H7 (cell line): Measurements from ENCODE around the gene S100P. TPM values are rescaled to one million over a fixed set of nuclear protein-coding genes. Genes with fewer than 3 reads are reported as not detected.

Experiments used
- DNase-seq: peaks from one replicate; pipeline ENCODE4 v3.0.0; 2012
- H3K27me3 ChIP-seq: 2 replicates; pipeline ENCODE4 v1.6.0; 2011; ENCODE audit warnings: mild to moderate bottlenecking, low read length; ENCODE audit not compliant: control insufficient read depth, insufficient read depth
- H3K36me3 ChIP-seq: replicated peaks from 2 replicates; pipeline ENCODE4 v1.5.1; 2011; ENCODE audit warnings: low read length; ENCODE audit not compliant: control insufficient read depth, insufficient read depth
- H3K4me3 ChIP-seq: 2 replicates; pipeline ENCODE4 v1.5.1; 2011; ENCODE audit warnings: low read depth, mild to moderate bottlenecking, control low read depth, low read length, moderate library complexity; ENCODE audit not compliant: insufficient read depth
- total RNA-seq: library from RNA; depleted of rRNA; stranded (reverse); fragments of >200 nt; shearing (Covaris generic); gene quantifications from 2 replicates; pipeline ENCODE4 v1.2.3, GENCODE V29; 2014; rRNA removed

Gene S100P
- total RNA-seq, 1 experiment from 2014 or later = not detected

GRCh38 chr4:6731780-6732179, 38.1 kb downstream of the S100P start:
- Histone ChIP-seq H3K4me3 (no peak overlapping the region), H3K27me3 (no peaks in the 10 kb centered on the region), H3K36me3 (no peaks in the 10 kb centered on the region)
- no peak for DNase-seq

- no peaks in the 10 kb centered on the region for H3K36me3 ChIP-seq
- no peak overlapping the region for H3K4me3 ChIP-seq
- H3K27me3 ChIP-seq = no peaks in the 10 kb centered on the region
- DNase-seq = peak; percentile 56
Measured at GRCh38 chr4:6732441-6733357, 39.0 kb downstream of the S100P start.

- Histone ChIP-seq H3K36me3 (no peaks in the 10 kb centered on the region), H3K27me3 (no peaks in the 10 kb centered on the region), H3K4me3 (no peak overlapping the region)
- peak; percentile 37 for DNase-seq
Measured at GRCh38 chr4:6733358-6734164, 39.9 kb downstream of the S100P start.

- Histone ChIP-seq H3K27me3 (no peaks in the 10 kb centered on the region), H3K4me3 (no peak overlapping the region), H3K36me3 (no peaks in the 10 kb centered on the region)
- DNase-seq = peak; percentile 32
Measured at GRCh38 chr4:6734165-6734786, 40.6 kb downstream of the S100P start.

GRCh38 chr4:6739920-6740319, 46.2 kb downstream of the S100P start:
- Histone ChIP-seq H3K36me3 (no peaks in the 10 kb centered on the region), H3K27me3 (no peaks in the 10 kb centered on the region), H3K4me3 (no peak overlapping the region)
- DNase-seq = no peak

GRCh38 chr4:6740347-6740746, 46.7 kb downstream of the S100P start:
- Histone ChIP-seq H3K36me3 (no peaks in the 10 kb centered on the region), H3K27me3 (no peaks in the 10 kb centered on the region), H3K4me3 (no peak overlapping the region)
- DNase-seq = peak; percentile 6

GRCh38 chr4:6742507-6742906, 48.8 kb downstream of the S100P start:
- DNase-seq = no peak
- no peak overlapping the region for H3K4me3 ChIP-seq
- H3K36me3 ChIP-seq = no peaks in the 10 kb centered on the region
- H3K27me3 ChIP-seq = no peaks in the 10 kb centered on the region

- peak; percentile 44 for DNase-seq
- Histone ChIP-seq H3K36me3 (no peaks in the 10 kb centered on the region), H3K4me3 (no peak overlapping the region), H3K27me3 (no peaks in the 10 kb centered on the region)
Measured at GRCh38 chr4:6742989-6743388, 49.3 kb downstream of the S100P start.

Other genes starting within 250 kb of the S100P start
- 7.2 and 7.6 TPM in 2 replicates for gene PPP2R2C, start 221.3 kb upstream of the S100P start, total RNA-seq
- gene MAN2B2, start 118.7 kb upstream of the S100P start, total RNA-seq = 3.4 and 4.4 TPM in 2 replicates
- gene MRFAP1, start 53.2 kb upstream of the S100P start, total RNA-seq = 82.2 and 83.2 TPM in 2 replicates
- gene MRFAP1L1, start 16.0 kb downstream of the S100P start, total RNA-seq = 49.0 and 52.5 TPM in 2 replicates
- 35.5 and 39.7 TPM in 2 replicates for gene BLOC1S4, start 22.3 kb downstream of the S100P start, total RNA-seq
- gene KIAA0232, start 88.8 kb downstream of the S100P start, total RNA-seq = 11.5 and 15.9 TPM in 2 replicates
- 55.8 and 58.3 TPM in 2 replicates for gene TBC1D14, start 215.9 kb downstream of the S100P start, total RNA-seq